A673 (cell line): ENCODE results near the gene FNDC1. TPM values are rescaled to one million over a fixed set of nuclear protein-coding genes. Genes with fewer than 3 reads are reported as not detected.

Experiments used
- BruUV-seq: library from RNA; stranded (reverse); fragments of 400-500 nt; replicated peaks from 2 replicates; lab custom pipeline; 2021; lab: Mats Ljungman, UMichigan
- CTCF ChIA-PET: fragments of 300-600 bp; sonication (Branson Sonifier 250); formaldehyde crosslinking; loops from one replicate; lab custom pipeline; 2022; ENCODE audit warnings: antibody characterized with exemption; lab: Charles Lee
- POLR2A ChIA-PET: fragments of 300-600 bp; sonication (Branson Sonifier 250); formaldehyde crosslinking; loops from one replicate; lab custom pipeline; 2022; ENCODE audit warnings: antibody characterized with exemption; ENCODE audit not compliant: low non-redundant PET; lab: Charles Lee
- DNase-seq: peaks from one replicate; pipeline ENCODE4 v3.0.0-alpha.2; 2015; ENCODE audit warnings: low spot score
- H3K27ac ChIP-seq: fragments of 200-600 bp; sonication (generic); 2 replicates; pipeline ENCODE4 v1.5.1; 2016; ENCODE audit warnings: mixed run types, low read depth, mild to moderate bottlenecking, mixed read lengths, antibody characterized with exemption, low read length; ENCODE audit not compliant: poor library complexity, severe bottlenecking
- H3K27me3 ChIP-seq: fragments of 200-600 bp; sonication (generic); replicated peaks from 2 replicates; pipeline ENCODE4 v1.6.1; 2017; ENCODE audit warnings: mixed run types, low read depth, mild to moderate bottlenecking, mixed read lengths, antibody characterized with exemption, low read length; ENCODE audit not compliant: insufficient read depth, poor library complexity
- H3K36me3 ChIP-seq: fragments of 200-600 bp; sonication (generic); 2 replicates; pipeline ENCODE4 v1.6.1; 2016; ENCODE audit warnings: mixed run types, mild to moderate bottlenecking, mixed read lengths, antibody characterized with exemption, low read length; ENCODE audit not compliant: insufficient read depth, poor library complexity, severe bottlenecking
- H3K4me1 ChIP-seq: fragments of 200-600 bp; sonication (generic); 2 replicates; pipeline ENCODE4 v1.6.1; 2017; ENCODE audit warnings: mixed run types, mild to moderate bottlenecking, mixed read lengths, antibody characterized with exemption, low read length; ENCODE audit not compliant: insufficient read depth, poor library complexity, severe bottlenecking
- H3K4me3 ChIP-seq: fragments of 200-600 bp; sonication (generic); 2 replicates; pipeline ENCODE4 v1.5.1; 2016; ENCODE audit warnings: low read depth, mixed run types, mild to moderate bottlenecking, mixed read lengths, low read length; ENCODE audit not compliant: poor library complexity, severe bottlenecking
- H3K9me3 ChIP-seq: fragments of 200-600 bp; sonication (generic); 2 replicates; pipeline ENCODE4 v1.6.1; 2016; ENCODE audit warnings: mixed run types, low read depth, mild to moderate bottlenecking, mixed read lengths, antibody characterized with exemption, low read length; ENCODE audit not compliant: poor library complexity, severe bottlenecking
- EZH2 ChIP-seq: fragments of 200-600 bp; sonication (generic); IDR thresholded peaks from 2 replicates; pipeline ENCODE4 v1.6.1; 2017; ENCODE audit warnings: borderline replicate concordance, low read depth, mild to moderate bottlenecking, mixed read lengths, antibody characterized with exemption, low read length; ENCODE audit not compliant: poor library complexity, severe bottlenecking
- intact Hi-C: fragments of 100-400 bp; cut with micrococcal nuclease; formaldehyde crosslinking; loops from one replicate; pipeline ENCODE4 v1.10.0; 2022; ENCODE audit not compliant: unreplicated experiment
- total RNA-seq: library from RNA; stranded (reverse); gene quantifications from 2 replicates; pipeline ENCODE4 v1.2.3, GENCODE V29; 2021
- TF ChIP-seq, protein P1 (sequence below): fragments of 300-800, 200-600 bp; sonication (generic); conservative IDR thresholded peaks from 2 replicates; pipeline ENCODE4 v1.5.1; 2017; ENCODE audit warnings: low read depth, mild to moderate bottlenecking, antibody characterized with exemption, low read length, moderate library complexity, mixed read lengths

Gene FNDC1
- total RNA-seq, 1 experiment from 2014 or later, result not detected

DNA sequence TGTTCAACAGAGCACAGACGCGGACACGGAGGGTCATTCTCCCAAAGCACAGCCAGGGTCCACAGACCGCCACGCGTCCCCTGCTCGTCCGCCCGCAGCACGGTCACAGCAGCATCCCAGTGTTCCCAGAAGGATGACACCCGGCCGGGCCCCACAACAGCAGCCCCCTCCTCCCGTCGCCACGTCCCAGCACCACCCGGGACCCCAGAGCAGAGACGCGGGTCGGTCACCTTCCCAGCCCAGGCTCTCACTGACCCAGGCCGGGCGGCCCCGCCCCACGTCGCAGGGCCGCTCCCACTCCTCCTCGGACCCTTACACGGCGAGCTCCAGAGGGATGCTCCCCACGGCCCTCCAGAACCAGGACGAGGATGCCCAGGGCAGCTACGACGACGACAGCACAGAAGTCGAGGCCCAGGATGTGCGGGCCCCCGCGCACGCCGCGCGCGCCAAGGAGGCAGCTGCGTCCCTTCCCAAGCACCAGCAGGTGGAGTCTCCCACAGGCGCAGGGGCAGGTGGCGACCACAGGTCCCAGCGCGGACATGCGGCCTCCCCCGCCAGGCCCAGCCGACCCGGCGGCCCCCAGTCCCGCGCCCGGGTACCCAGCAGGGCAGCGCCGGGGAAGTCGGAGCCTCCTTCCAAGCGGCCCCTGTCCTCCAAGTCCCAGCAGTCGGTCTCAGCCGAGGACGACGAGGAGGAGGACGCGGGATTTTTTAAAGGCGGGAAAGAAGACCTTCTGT is 64.3 kb downstream of the FNDC1 start:
- Histone ChIP-seq H3K4me1 (no peaks in the 10 kb centered on the region), H3K27ac (no peak overlapping the region), H3K4me3 (no peak overlapping the region), H3K27me3 (peaks cover 6% of the 10 kb centered on the region), H3K9me3 (no peaks in the 10 kb centered on the region), H3K36me3 (no peaks in the 10 kb centered on the region)
- DNase-seq, result no peak
- ChIA-PET CTCF (no interaction called here), POLR2A (no interaction called here)
- no peak for TF ChIP-seq EZH2
- TF ChIP-seq, protein P1, sequence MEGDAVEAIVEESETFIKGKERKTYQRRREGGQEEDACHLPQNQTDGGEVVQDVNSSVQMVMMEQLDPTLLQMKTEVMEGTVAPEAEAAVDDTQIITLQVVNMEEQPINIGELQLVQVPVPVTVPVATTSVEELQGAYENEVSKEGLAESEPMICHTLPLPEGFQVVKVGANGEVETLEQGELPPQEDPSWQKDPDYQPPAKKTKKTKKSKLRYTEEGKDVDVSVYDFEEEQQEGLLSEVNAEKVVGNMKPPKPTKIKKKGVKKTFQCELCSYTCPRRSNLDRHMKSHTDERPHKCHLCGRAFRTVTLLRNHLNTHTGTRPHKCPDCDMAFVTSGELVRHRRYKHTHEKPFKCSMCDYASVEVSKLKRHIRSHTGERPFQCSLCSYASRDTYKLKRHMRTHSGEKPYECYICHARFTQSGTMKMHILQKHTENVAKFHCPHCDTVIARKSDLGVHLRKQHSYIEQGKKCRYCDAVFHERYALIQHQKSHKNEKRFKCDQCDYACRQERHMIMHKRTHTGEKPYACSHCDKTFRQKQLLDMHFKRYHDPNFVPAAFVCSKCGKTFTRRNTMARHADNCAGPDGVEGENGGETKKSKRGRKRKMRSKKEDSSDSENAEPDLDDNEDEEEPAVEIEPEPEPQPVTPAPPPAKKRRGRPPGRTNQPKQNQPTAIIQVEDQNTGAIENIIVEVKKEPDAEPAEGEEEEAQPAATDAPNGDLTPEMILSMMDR, result no peak
- intact Hi-C loops, result no loop called here
- no TSS peak for BruUV-seq

DNA sequence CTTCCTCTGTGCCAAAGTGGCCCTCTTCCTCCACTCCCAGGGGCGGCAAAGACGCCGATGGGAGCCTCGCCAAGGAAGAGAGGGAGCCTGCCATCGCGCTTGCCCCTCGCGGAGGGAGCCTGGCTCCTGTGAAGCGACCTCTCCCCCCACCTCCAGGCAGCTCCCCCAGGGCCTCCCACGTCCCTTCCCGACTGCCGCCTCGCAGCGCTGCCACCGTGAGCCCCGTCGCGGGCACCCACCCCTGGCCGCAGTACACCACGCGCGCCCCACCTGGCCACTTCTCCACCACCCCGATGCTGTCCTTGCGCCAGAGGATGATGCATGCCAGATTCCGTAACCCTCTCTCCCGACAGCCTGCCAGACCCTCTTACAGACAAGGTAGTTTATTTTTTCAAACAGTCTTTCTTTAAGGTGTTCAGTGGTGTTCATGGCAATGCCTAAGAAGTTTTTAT is 64.9 kb downstream of the FNDC1 start:
- H3K36me3 ChIP-seq, result no peaks in the 10 kb centered on the region
- TF ChIP-seq, protein P1, result no peak
- no peak for TF ChIP-seq EZH2
- H3K4me1 ChIP-seq, result no peaks in the 10 kb centered on the region
- no peaks in the 10 kb centered on the region for H3K9me3 ChIP-seq
- no TSS peak for BruUV-seq
- ChIA-PET POLR2A (no interaction called here), CTCF (no interaction called here)
- no peak overlapping the region for H3K4me3 ChIP-seq
- H3K27ac ChIP-seq, result no peak overlapping the region
- intact Hi-C loops, result no loop called here
- no peak for DNase-seq
- peaks cover under 1% of the 10 kb centered on the region for H3K27me3 ChIP-seq

GRCh38 chr6:159238920-159239558 is 69.8 kb downstream of the FNDC1 start:
- TF ChIP-seq, protein P1, result no peak
- no peak for TF ChIP-seq EZH2
- BruUV-seq, result no TSS peak

More at GRCh38 chr6:159238920-159239558, 69.8 kb downstream of the FNDC1 start:
- H3K27ac ChIP-seq, result no peak overlapping the region
- H3K4me3 ChIP-seq, result no peak overlapping the region
- no peaks in the 10 kb centered on the region for H3K9me3 ChIP-seq
- H3K27me3 ChIP-seq, result no peaks in the 10 kb centered on the region
- DNase-seq, result no peak
- POLR2A ChIA-PET, result no interaction called here
- no peaks in the 10 kb centered on the region for H3K36me3 ChIP-seq
- intact Hi-C loops, result no loop called here
- H3K4me1 ChIP-seq, result no peaks in the 10 kb centered on the region
- CTCF ChIA-PET, result no interaction called here
